Stimulated activated CD8-positive, alpha-beta memory T cell treated with anti-CD3 and anti-CD28 coated beads, Interleukin-15, amount 100 ng/mL, for 48 hours (primary cell): ENCODE measurements around the gene OR4C15.

Experiments used
- DNase-seq, 2 donors: peaks; one replicate each; pipeline ENCODE4 v3.0.0-alpha.2; 2020; ENCODE audit warnings: low read depth in 2 of 2

OR4C15 gene

GRCh38 chr11:55554169-55554568 lies at the start of gene OR4C15:
OR4C15 (plus strand) TSS chr11:55554469; CDS start chr11:55554469, 0 bp downstream.
- no peak for DNase-seq

DNA sequence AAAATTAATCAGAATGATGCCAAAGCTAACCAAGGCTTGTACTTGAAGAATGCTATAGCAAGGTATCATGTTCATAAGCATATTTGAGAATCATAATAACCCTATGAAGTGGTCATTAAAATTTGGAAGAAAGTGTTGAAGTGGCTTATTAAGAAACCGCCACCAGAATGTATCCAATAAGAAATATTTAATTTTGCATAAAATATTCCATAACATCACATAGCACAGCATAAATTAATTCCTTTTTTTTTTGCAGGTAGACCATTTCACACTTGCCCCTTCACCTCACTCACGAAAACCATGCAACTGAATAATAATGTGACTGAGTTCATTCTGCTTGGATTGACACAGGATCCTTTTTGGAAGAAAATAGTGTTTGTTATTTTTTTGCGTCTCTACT lies 17.6 kb downstream of the OR4C15 start, which contains the start of gene OR4C16:
Gene OR4C16 (plus strand): TSS at position 301 of the 400 bp plus-strand sequence. CDS start 0 bp downstream, at position 301.
- DNase-seq = no peak

GRCh38 chr11:55572548-55572947 lies 18.3 kb downstream of the OR4C15 start:
- DNase-seq = no peak
